H54 (cell line): ENCODE results near the gene ITGB4.

Experiments
- DNase-seq: peaks from one replicate; pipeline ENCODE4 v3.0.0; 2011; ENCODE audit warnings: low spot score, mixed read lengths; ENCODE audit not compliant: insufficient read length
- FAIRE-seq: peaks from 3 replicates; lab custom pipeline; 2011; peaks lifted over from hg19 to GRCh38; lab: Jason Lieb, UNC
- POLR2A ChIP-seq: IDR thresholded peaks from 2 replicates; pipeline ENCODE4 v1.6.1; 2011; ENCODE audit warnings: low read depth, mild to moderate bottlenecking, low read length

The ITGB4 gene

GRCh38 chr17:75731716-75732498 lies 10.6 kb downstream of the ITGB4 start:
- no peak for DNase-seq
- no peak for FAIRE-seq
- TF ChIP-seq POLR2A = no peak

DNA sequence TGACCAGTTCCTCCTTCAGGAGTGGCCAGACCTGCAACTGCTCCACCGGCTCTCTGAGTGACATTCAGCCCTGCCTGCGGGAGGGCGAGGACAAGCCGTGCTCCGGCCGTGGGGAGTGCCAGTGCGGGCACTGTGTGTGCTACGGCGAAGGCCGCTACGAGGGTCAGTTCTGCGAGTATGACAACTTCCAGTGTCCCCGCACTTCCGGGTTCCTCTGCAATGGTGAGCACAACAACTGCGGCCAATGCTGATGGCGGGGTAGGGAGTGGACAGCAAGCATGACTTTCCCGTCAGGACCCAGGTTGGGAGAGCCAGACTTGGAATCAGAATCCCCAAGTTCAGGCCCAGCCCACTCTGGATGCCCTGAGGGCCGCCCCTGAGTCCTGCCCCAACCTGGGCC lies 12.2 kb downstream of the ITGB4 start:
- FAIRE-seq = no peak
- TF ChIP-seq POLR2A = no peak
- no peak for DNase-seq

- no peak for FAIRE-seq
- DNase-seq = no peak
- TF ChIP-seq POLR2A = no peak
Observed at GRCh38 chr17:75734674-75735294, 13.5 kb downstream of the ITGB4 start.

GRCh38 chr17:75736173-75736835 lies 15.0 kb downstream of the ITGB4 start:
- FAIRE-seq (no peak), DNase-seq (no peak)
- TF ChIP-seq POLR2A = no peak

- TF ChIP-seq POLR2A = no peak
- FAIRE-seq (no peak), DNase-seq (no peak)
Observed at GRCh38 chr17:75737133-75737962, 16.1 kb downstream of the ITGB4 start.

- no peak for TF ChIP-seq POLR2A
- DNase-seq (no peak), FAIRE-seq (no peak)
Observed at GRCh38 chr17:75738218-75738802, 17.1 kb downstream of the ITGB4 start.

DNA sequence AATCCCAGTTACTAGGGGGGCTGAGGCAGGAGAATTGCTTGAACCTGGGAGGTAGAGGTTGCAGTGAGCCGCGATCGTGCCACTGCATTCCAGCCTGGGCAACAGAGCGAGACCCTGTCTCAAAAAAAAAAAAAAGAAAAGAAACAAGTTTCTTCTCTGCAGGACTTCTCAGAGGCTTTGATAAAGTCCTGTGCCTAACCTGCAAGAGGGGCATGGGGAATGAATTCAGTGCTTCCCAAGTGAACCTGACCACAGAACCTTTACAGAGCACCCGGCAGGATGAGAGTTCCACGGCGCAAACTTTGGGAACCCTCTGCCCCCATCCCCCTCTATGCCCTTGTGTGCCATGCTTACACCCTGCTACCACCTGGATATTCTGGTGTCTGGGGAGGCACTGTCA lies 17.9 kb downstream of the ITGB4 start:
- no peak for TF ChIP-seq POLR2A
- FAIRE-seq = no peak
- no peak for DNase-seq

- FAIRE-seq = no peak
- no peak for DNase-seq
- no peak for TF ChIP-seq POLR2A
Observed at GRCh38 chr17:75739801-75740200, 18.5 kb downstream of the ITGB4 start.

- DNase-seq = no peak
- no peak for TF ChIP-seq POLR2A
- FAIRE-seq = no peak
Observed at GRCh38 chr17:75740215-75740614, 19.0 kb downstream of the ITGB4 start.

GRCh38 chr17:75740631-75741077 lies 19.4 kb downstream of the ITGB4 start:
- DNase-seq = no peak
- no peak for TF ChIP-seq POLR2A
- FAIRE-seq = no peak

DNA sequence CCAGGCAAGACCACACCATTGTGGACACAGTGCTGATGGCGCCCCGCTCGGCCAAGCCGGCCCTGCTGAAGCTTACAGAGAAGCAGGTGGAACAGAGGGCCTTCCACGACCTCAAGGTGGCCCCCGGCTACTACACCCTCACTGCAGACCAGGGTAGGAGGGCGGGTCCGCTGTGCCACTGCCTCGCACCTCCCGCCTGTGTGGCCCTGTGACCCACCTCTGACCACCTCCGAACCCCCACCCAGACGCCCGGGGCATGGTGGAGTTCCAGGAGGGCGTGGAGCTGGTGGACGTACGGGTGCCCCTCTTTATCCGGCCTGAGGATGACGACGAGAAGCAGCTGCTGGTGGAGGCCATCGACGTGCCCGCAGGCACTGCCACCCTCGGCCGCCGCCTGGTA lies 21.1 kb downstream of the ITGB4 start:
- DNase-seq (no peak), FAIRE-seq (no peak)
- TF ChIP-seq POLR2A = no peak

DNA sequence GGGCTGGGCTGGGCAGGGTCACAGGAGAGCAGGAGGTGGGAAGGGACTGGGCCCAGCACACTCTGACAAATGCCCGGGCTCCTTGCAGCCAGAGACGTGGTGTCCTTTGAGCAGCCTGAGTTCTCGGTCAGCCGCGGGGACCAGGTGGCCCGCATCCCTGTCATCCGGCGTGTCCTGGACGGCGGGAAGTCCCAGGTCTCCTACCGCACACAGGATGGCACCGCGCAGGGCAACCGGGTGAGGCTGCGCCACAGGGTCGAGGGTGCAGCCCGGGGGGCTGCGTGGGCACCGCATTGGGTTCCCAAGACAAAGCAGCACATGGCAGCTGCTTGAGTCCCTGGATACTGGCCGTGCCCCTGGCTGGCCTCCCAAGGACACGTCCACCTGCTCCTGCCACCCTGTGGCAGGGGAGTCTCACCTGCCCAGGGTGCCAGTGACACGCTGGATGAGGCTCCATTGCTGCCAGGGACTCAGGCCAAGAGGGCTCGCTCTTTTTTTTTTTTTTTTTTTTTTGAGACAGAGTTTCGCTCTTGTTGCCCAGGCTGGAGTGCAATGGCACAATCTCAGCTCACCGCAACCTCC lies 22.5 kb downstream of the ITGB4 start:
- no peak for DNase-seq
- no peak for FAIRE-seq
- TF ChIP-seq POLR2A = no peak

GRCh38 chr17:75748706-75749105 lies 27.4 kb downstream of the ITGB4 start:
- no peak for TF ChIP-seq POLR2A
- no peak for FAIRE-seq

More at GRCh38 chr17:75748706-75749105, 27.4 kb downstream of the ITGB4 start:
- no peak for DNase-seq
